SK-N-SH treated with all-trans-retinoic acid at 6 μM for 48 hours (cell line): Measurements from ENCODE around the gene ATXN10.

Experiments used
- ARNTL ChIP-seq: fragments of 450-650 bp; formaldehyde crosslinking; IDR thresholded peaks from 2 replicates; pipeline ENCODE4 v1.5.0; 2020; ENCODE audit warnings: low read depth, mild to moderate bottlenecking, moderate library complexity, borderline replicate concordance
- ESRRG ChIP-seq: fragments of 250-450 bp; sonication (Bioruptor Pico); IDR thresholded peaks from 2 replicates; pipeline ENCODE4 v1.6.1; 2021; ENCODE audit warnings: mild to moderate bottlenecking
- OSR1 ChIP-seq: fragments of 250-450 bp; sonication (Bioruptor Pico); IDR thresholded peaks from 2 replicates; pipeline ENCODE4 v1.8.0; 2022; ENCODE audit warnings: moderate library complexity, mild to moderate bottlenecking, inconsistent platforms
- RARB ChIP-seq: fragments of 250-450 bp; sonication (Bioruptor Pico); IDR thresholded peaks from 2 replicates; pipeline ENCODE4 v1.8.0; 2021; ENCODE audit warnings: mild to moderate bottlenecking, moderate library complexity
- ZFP3 ChIP-seq: fragments of 250-450 bp; sonication (Bioruptor Pico); IDR thresholded peaks from 2 replicates; pipeline ENCODE4 v1.5.0; 2020; ENCODE audit warnings: mild to moderate bottlenecking, moderate library complexity
- TF ChIP-seq, protein P1 (sequence below): fragments of 250-450 bp; sonication (Bioruptor Pico); IDR thresholded peaks from 2 replicates; pipeline ENCODE4 v1.8.0; 2020; ENCODE audit warnings: mild to moderate bottlenecking, moderate library complexity, borderline replicate concordance
- TF ChIP-seq, protein P2 (sequence below): fragments of 250-450 bp; sonication (Bioruptor Pico); IDR thresholded peaks from 2 replicates; pipeline ENCODE4 v1.5.1; 2020; ENCODE audit warnings: low read depth, mild to moderate bottlenecking, moderate library complexity

DNA sequence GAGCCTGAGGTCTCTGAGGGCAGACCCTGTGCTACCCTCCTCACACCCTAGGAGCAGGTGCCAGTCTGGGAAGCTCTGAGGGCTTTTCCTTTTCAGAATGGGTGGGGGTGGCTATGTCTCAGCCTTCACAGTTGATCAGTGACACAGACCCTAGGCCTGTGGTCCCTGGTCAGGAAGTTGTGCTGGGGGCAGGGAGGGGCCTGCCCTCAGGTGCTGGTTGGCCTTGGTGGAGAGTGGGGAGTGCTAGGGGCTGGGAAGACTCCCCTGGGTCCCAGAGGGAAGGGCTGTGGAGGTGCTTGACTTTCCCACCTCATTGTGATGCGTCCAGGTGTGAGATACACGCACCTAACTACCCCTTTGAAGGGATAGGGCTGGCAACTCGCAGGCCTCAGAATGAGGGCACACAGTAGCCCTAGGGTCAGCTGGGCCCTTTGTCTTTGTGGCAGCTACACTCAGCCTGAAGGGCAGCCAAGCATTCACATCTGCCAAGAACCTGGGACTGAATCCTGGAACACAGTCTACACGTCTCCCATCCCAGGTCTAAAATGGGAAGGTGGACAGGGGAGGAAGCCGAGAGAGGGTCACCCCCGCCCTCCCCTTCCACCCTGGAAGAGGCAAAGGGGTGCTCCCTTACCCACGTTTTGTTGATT is 31.2 kb upstream of the ATXN10 start:
- TF ChIP-seq, protein P1, sequence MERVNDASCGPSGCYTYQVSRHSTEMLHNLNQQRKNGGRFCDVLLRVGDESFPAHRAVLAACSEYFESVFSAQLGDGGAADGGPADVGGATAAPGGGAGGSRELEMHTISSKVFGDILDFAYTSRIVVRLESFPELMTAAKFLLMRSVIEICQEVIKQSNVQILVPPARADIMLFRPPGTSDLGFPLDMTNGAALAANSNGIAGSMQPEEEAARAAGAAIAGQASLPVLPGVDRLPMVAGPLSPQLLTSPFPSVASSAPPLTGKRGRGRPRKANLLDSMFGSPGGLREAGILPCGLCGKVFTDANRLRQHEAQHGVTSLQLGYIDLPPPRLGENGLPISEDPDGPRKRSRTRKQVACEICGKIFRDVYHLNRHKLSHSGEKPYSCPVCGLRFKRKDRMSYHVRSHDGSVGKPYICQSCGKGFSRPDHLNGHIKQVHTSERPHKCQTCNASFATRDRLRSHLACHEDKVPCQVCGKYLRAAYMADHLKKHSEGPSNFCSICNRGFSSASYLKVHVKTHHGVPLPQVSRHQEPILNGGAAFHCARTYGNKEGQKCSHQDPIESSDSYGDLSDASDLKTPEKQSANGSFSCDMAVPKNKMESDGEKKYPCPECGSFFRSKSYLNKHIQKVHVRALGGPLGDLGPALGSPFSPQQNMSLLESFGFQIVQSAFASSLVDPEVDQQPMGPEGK, result no peak
- no peak for TF ChIP-seq ARNTL
- TF ChIP-seq, protein P2, sequence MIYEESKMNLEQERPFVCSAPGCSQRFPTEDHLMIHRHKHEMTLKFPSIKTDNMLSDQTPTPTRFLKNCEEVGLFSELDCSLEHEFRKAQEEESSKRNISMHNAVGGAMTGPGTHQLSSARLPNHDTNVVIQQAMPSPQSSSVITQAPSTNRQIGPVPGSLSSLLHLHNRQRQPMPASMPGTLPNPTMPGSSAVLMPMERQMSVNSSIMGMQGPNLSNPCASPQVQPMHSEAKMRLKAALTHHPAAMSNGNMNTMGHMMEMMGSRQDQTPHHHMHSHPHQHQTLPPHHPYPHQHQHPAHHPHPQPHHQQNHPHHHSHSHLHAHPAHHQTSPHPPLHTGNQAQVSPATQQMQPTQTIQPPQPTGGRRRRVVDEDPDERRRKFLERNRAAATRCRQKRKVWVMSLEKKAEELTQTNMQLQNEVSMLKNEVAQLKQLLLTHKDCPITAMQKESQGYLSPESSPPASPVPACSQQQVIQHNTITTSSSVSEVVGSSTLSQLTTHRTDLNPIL (CRISPR knock-in tag), result no peak
- no peak for TF ChIP-seq OSR1
- TF ChIP-seq RARB (CRISPR knock-in tag), result no peak
- no peak for TF ChIP-seq ZFP3 (CRISPR knock-in tag)
- TF ChIP-seq ESRRG, result no peak
